Activated CD8-positive, alpha-beta T cell treated with anti-CD3 and anti-CD28 coated beads for 36 hours (primary cell): ENCODE measurements around the gene FNDC5. TPM values are rescaled to one million over a fixed set of nuclear protein-coding genes. Genes with fewer than 3 reads are reported as not detected.

Source experiments
- ATAC-seq: fragments of 200-7000 bp; cut with Tn5 transposase; one replicate; pipeline ENCODE4 v1.10.0; 2021; ENCODE audit warnings: mild to moderate bottlenecking, moderate library complexity
- CTCF ChIA-PET: fragments of 350-600 bp; sonication (Branson Sonifier 250); formaldehyde crosslinking; loops from one replicate; lab custom pipeline; 2021; ENCODE audit warnings: antibody characterized with exemption; lab: Charles Lee
- POLR2A ChIA-PET: fragments of 350-600 bp; sonication (Branson Sonifier 250); formaldehyde crosslinking; loops from one replicate; lab custom pipeline; 2021; ENCODE audit warnings: antibody characterized with exemption; lab: Charles Lee
- DNase-seq: peaks from one replicate; pipeline ENCODE4 v3.0.0-alpha.2; 2020
- H3K27ac Mint-ChIP-seq: one replicate; pipeline ENCODE4 v1.8.0; 2021; ENCODE audit warnings: mild to moderate bottlenecking, mixed read lengths
- H3K27me3 Mint-ChIP-seq: one replicate; pipeline ENCODE4 v1.8.0; 2021; ENCODE audit warnings: mixed read lengths
- H3K36me3 Mint-ChIP-seq: one replicate; pipeline ENCODE4 v1.8.0; 2021; ENCODE audit warnings: low read depth, mixed read lengths
- H3K4me1 Mint-ChIP-seq: one replicate; pipeline ENCODE4 v1.8.0; 2021; ENCODE audit warnings: low read depth, mixed read lengths
- H3K4me3 Mint-ChIP-seq: one replicate; pipeline ENCODE4 v1.8.0; 2021; ENCODE audit warnings: mild to moderate bottlenecking, moderate library complexity, mixed read lengths
- H3K9me3 Mint-ChIP-seq: one replicate; pipeline ENCODE4 v1.8.0; 2021; ENCODE audit warnings: mixed read lengths
- intact Hi-C: fragments of 100-400 bp; cut with micrococcal nuclease; formaldehyde crosslinking; loops from one replicate; pipeline ENCODE4 v1.10.0; 2022
- total RNA-seq, 2 experiments: library from RNA; stranded (reverse); gene quantifications; one replicate each; pipeline ENCODE4 v1.2.3, GENCODE V29; 2021
- TF ChIP-seq, protein P1 (sequence below): fragments of 200-600 bp; IDR thresholded peaks from one replicate; pipeline ENCODE4 v1.8.0; 2022; ENCODE audit warnings: antibody characterized with exemption, mild to moderate bottlenecking

Gene FNDC5
- total RNA-seq, 2 experiments from 2014 or later = not detected

DNA sequence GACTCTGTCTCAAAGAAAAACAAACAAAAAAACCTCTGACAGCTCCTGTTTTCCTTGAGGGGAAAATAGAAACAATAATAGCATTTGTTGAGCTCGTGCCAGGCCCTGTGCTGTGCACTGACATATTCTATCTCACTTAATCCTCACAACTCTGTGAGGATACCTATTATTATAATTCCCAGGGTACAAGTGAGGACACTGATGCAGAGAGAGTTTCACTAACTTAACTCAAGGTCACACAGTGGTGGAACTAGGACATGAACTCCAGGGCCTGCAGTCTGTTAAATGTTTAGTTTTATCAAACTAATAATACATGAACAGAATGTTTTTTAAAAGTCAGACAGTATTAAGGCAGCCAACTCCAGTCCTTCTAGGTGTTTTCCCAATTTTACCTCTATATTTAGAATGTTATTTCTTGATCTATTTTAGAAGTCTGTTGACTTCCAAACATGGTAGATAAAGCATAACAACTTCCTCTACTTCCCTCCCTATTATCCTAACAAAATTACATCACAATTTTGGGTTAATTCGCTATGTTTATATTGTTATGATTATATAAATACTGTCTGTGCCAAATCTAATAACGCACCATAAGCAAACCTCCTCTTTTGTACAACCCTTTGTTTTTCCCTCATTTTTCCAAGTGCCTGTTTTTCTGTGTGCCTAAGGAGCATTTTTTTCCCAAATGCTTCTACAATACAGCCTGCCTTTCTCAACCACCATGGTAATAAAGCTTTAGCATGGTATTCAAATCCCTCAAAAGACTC, 4.9 kb downstream of the FNDC5 start:
- DNase-seq = no peak
- TF ChIP-seq, protein P1, sequence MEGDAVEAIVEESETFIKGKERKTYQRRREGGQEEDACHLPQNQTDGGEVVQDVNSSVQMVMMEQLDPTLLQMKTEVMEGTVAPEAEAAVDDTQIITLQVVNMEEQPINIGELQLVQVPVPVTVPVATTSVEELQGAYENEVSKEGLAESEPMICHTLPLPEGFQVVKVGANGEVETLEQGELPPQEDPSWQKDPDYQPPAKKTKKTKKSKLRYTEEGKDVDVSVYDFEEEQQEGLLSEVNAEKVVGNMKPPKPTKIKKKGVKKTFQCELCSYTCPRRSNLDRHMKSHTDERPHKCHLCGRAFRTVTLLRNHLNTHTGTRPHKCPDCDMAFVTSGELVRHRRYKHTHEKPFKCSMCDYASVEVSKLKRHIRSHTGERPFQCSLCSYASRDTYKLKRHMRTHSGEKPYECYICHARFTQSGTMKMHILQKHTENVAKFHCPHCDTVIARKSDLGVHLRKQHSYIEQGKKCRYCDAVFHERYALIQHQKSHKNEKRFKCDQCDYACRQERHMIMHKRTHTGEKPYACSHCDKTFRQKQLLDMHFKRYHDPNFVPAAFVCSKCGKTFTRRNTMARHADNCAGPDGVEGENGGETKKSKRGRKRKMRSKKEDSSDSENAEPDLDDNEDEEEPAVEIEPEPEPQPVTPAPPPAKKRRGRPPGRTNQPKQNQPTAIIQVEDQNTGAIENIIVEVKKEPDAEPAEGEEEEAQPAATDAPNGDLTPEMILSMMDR = no peak
- H3K36me3 Mint-ChIP-seq = peaks cover 5% of the 10 kb centered on the region
- intact Hi-C loops = no loop called here
- no peak overlapping the region for H3K27ac Mint-ChIP-seq
- ATAC-seq = no peak
- ChIA-PET CTCF (interaction anchor here (2.0 to 3.6 kb wide), 2 partner anchors 10 to 154 kb away, joined by 9 to 14 read pairs; no protein-coding TSS in a partner anchor), POLR2A (interaction anchor here (0.7 to 0.8 kb wide), 2 partner anchors 10 to 160 kb away, joined by 3 read pairs; no protein-coding TSS in a partner anchor)
- no peaks in the 10 kb centered on the region for H3K9me3 Mint-ChIP-seq
- peaks cover 13% of the 10 kb centered on the region for H3K27me3 Mint-ChIP-seq
- no peak overlapping the region for H3K4me3 Mint-ChIP-seq
- H3K4me1 Mint-ChIP-seq = peaks cover 2% of the 10 kb centered on the region

DNA sequence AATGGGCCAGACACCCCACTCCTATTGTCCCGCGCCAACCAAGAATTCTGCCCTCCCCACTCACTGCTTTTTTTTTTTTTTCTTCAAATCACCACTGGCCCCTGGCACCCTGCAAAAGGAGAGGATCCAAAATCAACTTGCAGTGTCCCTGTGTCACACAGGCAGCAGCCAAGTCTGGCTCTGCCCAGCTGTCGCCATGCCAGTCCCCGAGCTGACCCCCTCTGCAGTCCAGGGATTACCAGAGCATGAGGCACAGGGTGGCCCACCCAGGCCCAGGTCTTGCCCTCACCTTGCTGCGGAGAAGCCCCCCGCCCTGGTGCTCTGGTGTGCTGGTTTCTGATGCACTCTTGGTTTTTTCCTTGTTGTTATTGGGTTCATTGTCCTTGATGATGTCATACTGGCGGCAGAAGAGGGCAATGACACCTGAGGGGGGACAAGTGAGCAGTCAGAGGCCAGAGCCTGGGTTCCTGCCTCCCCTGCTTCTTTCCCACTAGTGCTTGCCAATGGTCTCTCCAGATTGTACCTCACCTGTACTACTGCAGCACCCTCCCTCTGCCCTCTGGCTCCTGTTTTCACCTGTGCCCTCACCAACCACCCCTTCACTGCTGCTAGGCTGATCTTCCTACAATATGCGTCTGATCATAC, 6.2 kb downstream of the FNDC5 start:
- H3K4me1 Mint-ChIP-seq = no peaks in the 10 kb centered on the region
- intact Hi-C loops = no loop called here
- TF ChIP-seq, protein P1 = no peak
- ATAC-seq = no peak
- no peak overlapping the region for H3K4me3 Mint-ChIP-seq
- DNase-seq = no peak
- H3K9me3 Mint-ChIP-seq = no peaks in the 10 kb centered on the region
- ChIA-PET CTCF (interaction anchor here (0.9 to 3.6 kb wide), 3 partner anchors 11 to 22 kb away, joined by 3 to 14 read pairs (median 3); partner anchors contain the start of gene HPCA), POLR2A (no interaction called here)
- peaks cover 5% of the 10 kb centered on the region for H3K36me3 Mint-ChIP-seq
- peaks cover 5% of the 10 kb centered on the region for H3K27me3 Mint-ChIP-seq
- H3K27ac Mint-ChIP-seq = no peak overlapping the region

DNA sequence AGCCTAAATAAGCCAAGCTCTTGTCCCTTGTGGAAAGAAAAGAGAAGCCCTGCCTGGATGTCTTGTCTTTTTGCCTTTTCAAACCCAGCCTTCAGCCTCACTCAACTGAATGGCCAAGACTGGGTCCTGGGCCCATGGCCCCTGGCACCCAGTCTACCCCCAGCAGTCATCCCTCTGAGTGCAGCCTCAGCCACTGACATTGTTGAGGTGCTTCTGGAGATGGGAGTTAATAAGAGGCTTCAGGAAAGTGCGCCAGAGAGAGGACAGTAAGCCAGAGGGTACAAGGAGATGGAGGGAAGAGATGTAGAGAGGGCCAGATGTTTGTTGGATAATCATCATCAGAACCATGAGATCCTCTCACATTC, 6.8 kb downstream of the FNDC5 start:
- H3K36me3 Mint-ChIP-seq = peaks cover 5% of the 10 kb centered on the region
- H3K4me3 Mint-ChIP-seq = no peak overlapping the region
- DNase-seq = no peak
- ChIA-PET CTCF (interaction anchor here (0.9 to 1.4 kb wide), 2 partner anchors 11 to 23 kb away, joined by 3 read pairs; partner anchors contain the start of gene HPCA), POLR2A (no interaction called here)
- intact Hi-C loops = no loop called here
- TF ChIP-seq, protein P1 = no peak
- H3K27me3 Mint-ChIP-seq = no peaks in the 10 kb centered on the region
- H3K4me1 Mint-ChIP-seq = no peaks in the 10 kb centered on the region
- ATAC-seq = no peak
- no peaks in the 10 kb centered on the region for H3K9me3 Mint-ChIP-seq
- H3K27ac Mint-ChIP-seq = no peak overlapping the region

DNA sequence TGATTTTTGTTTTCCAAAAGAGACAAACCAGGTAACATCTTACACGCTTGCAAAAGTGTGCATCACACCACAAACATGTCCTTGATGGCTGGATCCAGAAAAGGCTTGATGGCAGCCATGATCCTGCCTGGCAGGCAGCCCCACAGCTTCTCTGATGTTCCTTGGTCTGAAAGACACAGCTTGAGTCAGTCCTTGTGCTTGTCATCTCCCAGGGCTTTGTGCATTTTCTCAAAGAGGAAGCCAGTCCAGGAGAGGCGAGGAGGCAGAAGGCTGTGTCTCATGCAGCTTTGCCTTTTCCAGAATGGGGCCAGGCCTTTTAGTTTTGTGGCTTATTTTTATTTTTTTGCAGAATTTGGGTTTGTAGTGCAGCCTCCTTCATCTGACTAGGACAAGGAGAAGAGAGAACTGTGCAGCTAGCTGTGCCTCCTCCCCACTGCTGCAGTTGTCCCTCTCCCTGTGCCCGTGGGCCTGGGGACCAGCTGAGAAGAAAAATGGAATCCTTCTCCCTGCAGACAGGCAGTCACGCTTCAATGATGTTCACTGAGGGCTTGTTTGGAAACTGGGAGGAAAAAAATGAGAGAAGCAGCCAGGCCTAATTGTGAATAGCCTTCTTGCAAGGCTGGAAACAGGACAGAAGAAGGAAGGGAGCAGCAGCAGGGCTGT, 7.4 kb downstream of the FNDC5 start:
- no peak overlapping the region for H3K27ac Mint-ChIP-seq
- DNase-seq = no peak
- H3K27me3 Mint-ChIP-seq = no peaks in the 10 kb centered on the region
- H3K36me3 Mint-ChIP-seq = peaks cover 5% of the 10 kb centered on the region
- no peaks in the 10 kb centered on the region for H3K9me3 Mint-ChIP-seq
- no peak overlapping the region for H3K4me3 Mint-ChIP-seq
- no peaks in the 10 kb centered on the region for H3K4me1 Mint-ChIP-seq
- TF ChIP-seq, protein P1 = no peak
- no peak for ATAC-seq
- intact Hi-C loops = no loop called here
- ChIA-PET CTCF (interaction anchor here (0.9 to 1.4 kb wide), 2 partner anchors 12 to 151 kb away, joined by 3 to 5 read pairs; no protein-coding TSS in a partner anchor), POLR2A (no interaction called here)
